GM21528 (cell line): ENCODE measurements around the gene TPPP.
A peak's percentile ranks its signal among the peaks of the same experiment; 100 is the strongest.
"Not testable (repeated sequence)": the region's sequence is repeated elsewhere in the genome, so short reads cannot be mapped to it uniquely, and the experiment has no call there.

Source experiments
- ATAC-seq: cut with Tn5 transposase; IDR thresholded peaks from one replicate; pipeline ENCODE4 v1.9.1; 2021; ENCODE audit warnings: mild to moderate bottlenecking, moderate library complexity; ENCODE audit not compliant: unreplicated experiment, low FRiP score

Gene TPPP

DNA sequence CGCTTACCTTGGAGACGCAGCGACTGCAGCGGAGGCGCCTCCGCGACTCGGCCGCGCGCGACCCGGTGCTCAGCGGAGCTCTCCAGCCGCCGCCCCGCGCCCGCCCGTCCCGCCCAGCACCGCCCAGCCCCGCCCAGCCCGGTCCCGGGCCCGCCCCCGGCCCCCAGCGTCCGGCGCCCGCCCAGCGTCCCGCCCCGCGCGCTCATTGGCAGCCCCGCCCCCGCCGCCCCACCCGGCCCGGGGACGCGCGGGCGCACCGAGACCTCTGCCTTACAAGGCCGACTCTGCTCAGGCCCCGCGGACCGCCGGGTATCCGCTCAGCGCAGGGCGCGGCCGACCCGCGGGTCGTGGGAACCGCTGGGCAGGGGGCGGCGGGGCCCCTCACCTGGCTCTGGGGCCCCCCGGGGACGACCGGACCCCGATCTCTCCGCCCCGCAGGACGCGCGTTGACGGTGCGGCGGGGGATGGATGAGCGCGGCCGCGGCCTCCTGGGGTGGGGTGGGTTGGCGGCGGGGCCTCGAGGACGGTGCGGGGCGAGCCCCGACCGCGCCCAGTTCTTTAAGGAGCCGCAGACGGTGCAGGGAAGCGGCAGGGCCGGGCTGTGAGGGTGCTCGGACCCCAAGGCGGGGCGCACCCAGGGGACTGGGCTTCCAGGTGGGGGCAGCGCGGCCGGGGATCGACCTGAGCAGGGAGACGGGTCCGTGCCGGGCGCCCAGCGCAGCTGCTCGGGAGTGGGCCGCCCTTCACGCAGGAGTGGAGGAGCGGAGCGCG lies at the start of gene TPPP:
TPPP (minus strand) TSS at position 82 of the 771 bp plus-strand sequence. CDS start 15,292 bp downstream, outside the sequence.
- ATAC-seq, result peak; percentile 59

- ATAC-seq, result not testable (repeated sequence)
Observed at GRCh38 chr5:742276-742675, 49.1 kb upstream of the TPPP start.

GRCh38 chr5:734145-734544 lies 41.0 kb upstream of the TPPP start:
- ATAC-seq, result not testable (repeated sequence)

GRCh38 chr5:732754-733454 lies 39.8 kb upstream of the TPPP start:
- ATAC-seq, result not testable (repeated sequence)

GRCh38 chr5:729225-729624 lies 36.1 kb upstream of the TPPP start:
- ATAC-seq, result not testable (repeated sequence)

DNA sequence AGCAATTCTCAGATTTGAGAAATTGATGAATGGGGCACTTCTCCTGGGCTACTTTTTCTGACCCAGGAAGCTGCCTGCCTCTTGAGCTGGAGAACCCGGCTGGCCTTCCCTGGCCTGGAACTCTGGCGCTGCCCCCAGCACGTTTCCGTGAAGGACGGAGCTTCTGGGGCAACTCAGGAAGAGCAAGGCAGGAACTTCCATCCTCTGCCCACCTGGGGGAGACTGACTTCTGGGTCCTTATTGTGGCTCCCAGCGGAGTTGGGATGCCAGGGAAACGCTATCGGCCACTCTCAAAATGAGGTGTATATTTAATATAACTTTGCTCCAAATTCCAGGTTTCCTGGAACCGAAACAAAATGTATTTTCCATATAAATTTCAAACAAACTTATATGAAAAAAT lies 33.9 kb upstream of the TPPP start:
- ATAC-seq, result not testable (repeated sequence)

DNA sequence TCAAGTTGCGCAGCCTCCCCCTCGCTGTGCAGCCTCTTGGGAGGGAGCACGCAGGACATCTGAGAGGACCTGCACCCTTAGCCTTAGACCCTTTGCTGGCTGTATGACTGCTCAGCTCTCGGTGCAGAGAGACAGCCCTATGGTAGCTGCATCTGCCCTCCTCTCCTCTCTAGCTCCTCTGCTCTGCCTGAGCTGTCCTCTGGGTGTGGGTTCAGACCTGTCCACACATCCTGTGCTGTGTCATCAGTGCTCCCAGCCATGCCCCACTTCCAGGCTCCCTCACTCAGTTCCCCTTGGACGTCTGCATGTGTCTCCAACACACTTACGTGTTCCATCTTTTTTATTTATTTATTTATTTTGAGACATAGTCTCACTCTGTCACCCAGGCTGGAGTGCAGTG lies 30.7 kb upstream of the TPPP start:
- not testable (repeated sequence) for ATAC-seq

DNA sequence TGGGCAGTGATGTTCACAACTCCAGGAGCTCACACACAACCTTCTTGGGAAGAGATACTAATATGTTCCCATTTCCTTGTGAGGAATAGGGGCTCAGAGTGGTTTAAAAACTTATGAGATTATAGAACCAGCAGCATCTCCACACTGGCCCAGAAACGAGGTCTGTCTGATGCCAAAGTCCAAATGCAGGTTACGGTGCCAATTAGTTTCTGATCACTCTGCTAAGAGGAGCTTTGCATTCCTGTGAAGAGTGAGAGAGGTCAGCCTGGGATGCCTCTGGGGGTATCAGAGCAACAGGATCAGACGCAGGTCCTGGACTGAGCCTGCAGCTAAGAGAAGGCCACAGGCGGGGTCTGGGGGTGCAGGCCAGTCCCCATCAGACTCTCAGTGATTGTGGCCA lies 30.2 kb upstream of the TPPP start:
- not testable (repeated sequence) for ATAC-seq

DNA sequence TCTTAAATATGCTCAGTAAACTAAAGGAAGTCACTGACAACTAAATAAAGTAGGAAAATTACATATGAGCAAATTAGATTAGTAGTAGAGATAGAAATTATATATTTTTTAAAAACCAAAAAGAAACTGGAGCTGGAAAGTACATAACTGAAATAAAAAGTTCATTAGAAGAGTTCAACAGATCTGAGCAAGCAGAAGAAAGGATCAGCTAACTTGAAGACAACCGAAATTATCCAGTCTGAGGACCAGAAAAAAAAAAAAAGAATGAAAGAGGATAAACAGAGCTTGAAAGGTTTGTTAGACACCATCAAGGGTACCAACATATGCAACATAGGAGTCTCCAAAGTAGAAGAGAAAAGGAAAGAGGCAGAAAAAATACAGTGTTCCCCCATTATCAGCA lies 26.2 kb upstream of the TPPP start:
- ATAC-seq, result not testable (repeated sequence)

- ATAC-seq, result no peak
Observed at GRCh38 chr5:717143-717542, 24.0 kb upstream of the TPPP start.

GRCh38 chr5:716740-717139 lies 23.6 kb upstream of the TPPP start:
- not testable (repeated sequence) for ATAC-seq

GRCh38 chr5:715636-716035 lies 22.5 kb upstream of the TPPP start:
- not testable (repeated sequence) for ATAC-seq

GRCh38 chr5:714215-715118 lies 21.3 kb upstream of the TPPP start:
- ATAC-seq, result not testable (repeated sequence)

- not testable (repeated sequence) for ATAC-seq
Observed at GRCh38 chr5:713686-714085, 20.5 kb upstream of the TPPP start.

- not testable (repeated sequence) for ATAC-seq
Observed at GRCh38 chr5:708848-709517, 15.8 kb upstream of the TPPP start.

DNA sequence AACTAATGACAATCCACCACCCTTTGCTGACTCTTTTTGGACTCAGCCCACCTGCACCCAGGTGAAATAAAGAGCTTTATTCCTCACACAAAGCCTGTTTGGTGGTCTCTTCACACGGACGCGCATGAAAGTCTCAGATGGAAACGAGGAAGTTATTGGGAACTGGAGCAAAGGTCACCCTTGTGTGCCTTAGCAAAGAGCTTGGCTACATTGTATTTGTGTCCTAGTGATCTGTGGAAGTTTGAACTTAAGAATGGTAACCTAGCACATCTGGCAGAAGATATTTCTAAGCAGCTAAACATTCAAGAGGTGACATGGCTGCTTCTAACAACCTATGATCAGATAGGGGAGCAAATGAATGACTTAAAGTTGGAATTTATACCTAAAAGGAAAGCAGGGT lies 15.2 kb upstream of the TPPP start:
- not testable (repeated sequence) for ATAC-seq

- ATAC-seq, result not testable (repeated sequence)
Observed at GRCh38 chr5:706127-706526, 13.0 kb upstream of the TPPP start.

GRCh38 chr5:696753-697702 lies 3.9 kb upstream of the TPPP start:
- ATAC-seq, result not testable (repeated sequence)

DNA sequence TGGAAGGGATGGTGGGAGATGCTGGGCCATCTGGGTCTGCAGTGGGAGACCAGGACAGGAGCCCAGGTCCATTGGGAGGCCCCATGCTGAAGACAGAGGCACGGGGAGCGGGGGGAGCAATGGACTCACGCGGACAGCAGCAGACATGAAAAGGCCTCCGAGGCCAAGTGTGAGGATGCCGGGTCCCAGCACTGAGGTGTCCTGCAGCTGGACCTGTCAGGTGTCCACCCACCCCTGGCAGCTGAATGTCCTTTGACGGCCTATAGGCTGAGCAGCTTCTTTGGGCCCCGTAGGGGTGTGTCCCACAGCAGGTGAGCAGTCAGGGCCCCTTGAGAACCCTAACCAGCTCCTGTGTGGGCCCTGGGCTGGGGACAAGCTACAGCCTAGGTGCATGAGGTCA lies 3.0 kb upstream of the TPPP start:
- not testable (repeated sequence) for ATAC-seq
